Measurements from ENCODE around the gene TMEM126A.

TMEM126A gene

DNA sequence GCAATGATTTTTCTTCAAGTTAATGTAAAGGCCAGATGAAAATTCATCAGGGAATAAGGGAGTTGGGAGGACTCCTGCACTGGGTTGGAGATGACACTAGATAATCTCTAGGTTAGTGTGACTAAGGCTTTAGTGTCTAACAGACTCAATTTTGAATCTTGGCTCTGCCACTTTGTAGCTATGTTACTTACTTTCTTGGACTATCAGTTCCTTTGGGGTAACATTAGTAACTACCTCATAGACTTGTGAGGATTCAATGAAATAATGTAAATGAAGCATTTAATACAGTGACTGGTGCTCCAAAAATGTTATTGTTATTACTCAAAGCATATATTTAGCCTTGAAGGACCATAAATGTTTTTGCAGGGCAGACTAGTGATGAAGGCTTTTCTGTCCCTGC, 47.8 kb downstream of the TMEM126A start:
- TF ChIP-seq TAF1 (IDR thresholded peaks at IDR 0.05; ENCODE audit: borderline replicate concordance, insufficient read depth, low read length) (no peak), POLR2AphosphoS5 (IDR thresholded peaks at IDR 0.05; ENCODE audit: low read depth, low read length) (no peak), SIN3A (IDR thresholded peaks at IDR 0.05; ENCODE audit: borderline replicate concordance, insufficient read depth, low read length) (no peak), FOXP2 (optimal IDR thresholded peaks at IDR 0.05; ENCODE audit: borderline replicate concordance, extremely low read depth, extremely low read length, insufficient read depth) (no peak), REST (IDR thresholded peaks at IDR 0.05; ENCODE audit: insufficient read depth in 1 of 2, low read depth in 2 of 2, low read length in 2 of 2) (no peak)

- no peak for TF ChIP-seq FOXP2 (optimal IDR thresholded peaks at IDR 0.05; ENCODE audit: borderline replicate concordance, extremely low read depth, extremely low read length, insufficient read depth)
- no peak for TF ChIP-seq SIN3A (IDR thresholded peaks at IDR 0.05; ENCODE audit: borderline replicate concordance, insufficient read depth, low read length)
- no peak for TF ChIP-seq REST (IDR thresholded peaks at IDR 0.05; ENCODE audit: insufficient read depth in 1 of 2, low read depth in 2 of 2, low read length in 2 of 2)
- no peak for TF ChIP-seq TAF1 (IDR thresholded peaks at IDR 0.05; ENCODE audit: borderline replicate concordance, insufficient read depth, low read length)
- no peak for TF ChIP-seq POLR2AphosphoS5 (IDR thresholded peaks at IDR 0.05; ENCODE audit: low read depth, low read length)
Observed at GRCh38 chr11:85697747-85698146, 50.0 kb downstream of the TMEM126A start.

GRCh38 chr11:85698195-85698594, 50.4 kb downstream of the TMEM126A start:
- TF ChIP-seq FOXP2 (optimal IDR thresholded peaks at IDR 0.05; ENCODE audit: borderline replicate concordance, extremely low read depth, extremely low read length, insufficient read depth) (no peak), POLR2AphosphoS5 (IDR thresholded peaks at IDR 0.05; ENCODE audit: low read depth, low read length) (no peak), REST (IDR thresholded peaks at IDR 0.05; ENCODE audit: insufficient read depth in 1 of 2, low read depth in 2 of 2, low read length in 2 of 2) (no peak), TAF1 (IDR thresholded peaks at IDR 0.05; ENCODE audit: borderline replicate concordance, insufficient read depth, low read length) (no peak), SIN3A (IDR thresholded peaks at IDR 0.05; ENCODE audit: borderline replicate concordance, insufficient read depth, low read length) (no peak)

- TF ChIP-seq SIN3A (IDR thresholded peaks at IDR 0.05; ENCODE audit: borderline replicate concordance, insufficient read depth, low read length) = no peak
- no peak for TF ChIP-seq TAF1 (IDR thresholded peaks at IDR 0.05; ENCODE audit: borderline replicate concordance, insufficient read depth, low read length)
- TF ChIP-seq POLR2AphosphoS5 (IDR thresholded peaks at IDR 0.05; ENCODE audit: low read depth, low read length) = no peak
- TF ChIP-seq FOXP2 (optimal IDR thresholded peaks at IDR 0.05; ENCODE audit: borderline replicate concordance, extremely low read depth, extremely low read length, insufficient read depth) = no peak
- no peak for TF ChIP-seq REST (IDR thresholded peaks at IDR 0.05; ENCODE audit: insufficient read depth in 1 of 2, low read depth in 2 of 2, low read length in 2 of 2)
Observed at GRCh38 chr11:85699957-85700741, 52.4 kb downstream of the TMEM126A start.

All from PFSK-1 (cell line).